H9 (cell line): ENCODE measurements around the gene VDAC1. TPM values are rescaled to one million over a fixed set of nuclear protein-coding genes. Genes with fewer than 3 reads are reported as not detected.

Experiments used
- DNase-seq: peaks from one replicate; pipeline ENCODE4 v3.0.0-alpha.2; 2017
- H2AFZ ChIP-seq: one replicate; pipeline ENCODE4 v1.6.1; 2013; ENCODE audit warnings: mild to moderate bottlenecking, low read length, control low read depth, moderate library complexity
- H2AK5ac ChIP-seq: 2 replicates; pipeline ENCODE4 v1.6.1; 2013; ENCODE audit warnings: low read length, control low read depth, mixed read lengths; ENCODE audit not compliant: insufficient read length
- H2BK120ac ChIP-seq: one replicate; pipeline ENCODE4 v1.6.1; 2013; ENCODE audit warnings: low read depth, mild to moderate bottlenecking, low read length, control low read depth, inconsistent platforms; ENCODE audit not compliant: poor library complexity, severe bottlenecking
- H2BK12ac ChIP-seq: 2 replicates; pipeline ENCODE4 v1.6.1; 2013; ENCODE audit warnings: low read length, control low read depth, mixed read lengths, low read depth; ENCODE audit not compliant: insufficient read length
- H2BK15ac ChIP-seq: 2 replicates; pipeline ENCODE4 v1.6.1; 2013; ENCODE audit warnings: low read depth, low read length, control low read depth
- H2BK20ac ChIP-seq: one replicate; pipeline ENCODE4 v1.6.1; 2013; ENCODE audit warnings: low read depth, mild to moderate bottlenecking, low read length, control low read depth, inconsistent platforms; ENCODE audit not compliant: poor library complexity, severe bottlenecking
- H2BK5ac ChIP-seq: 2 replicates; pipeline ENCODE4 v1.6.1; 2013; ENCODE audit warnings: low read length, control low read depth, mixed read lengths; ENCODE audit not compliant: insufficient read length
- H3K14ac ChIP-seq: 2 replicates; pipeline ENCODE4 v1.6.1; 2013; ENCODE audit warnings: low read length, control low read depth; ENCODE audit not compliant: insufficient read depth
- H3K18ac ChIP-seq: 2 replicates; pipeline ENCODE4 v1.6.1; 2013; ENCODE audit warnings: low read depth, mild to moderate bottlenecking, mixed read lengths, low read length, control low read depth; ENCODE audit not compliant: insufficient read length
- H3K23ac ChIP-seq: 2 replicates; pipeline ENCODE4 v1.6.1; 2013; ENCODE audit warnings: low read length, control low read depth, mixed read lengths, low read depth; ENCODE audit not compliant: insufficient read length
- H3K23me2 ChIP-seq: 2 replicates; pipeline ENCODE4 v1.6.1; 2013; ENCODE audit warnings: low read depth, mild to moderate bottlenecking, mixed read lengths, low read length, control low read depth; ENCODE audit not compliant: insufficient read length, poor library complexity, severe bottlenecking
- H3K27ac ChIP-seq: 2 replicates; pipeline ENCODE4 v1.5.1; 2013; ENCODE audit warnings: low read length, control low read depth, mixed read lengths, low read depth; ENCODE audit not compliant: insufficient read length
- H3K27me3 ChIP-seq: 2 replicates; pipeline ENCODE4 v1.6.1; 2013; ENCODE audit warnings: low read length, control low read depth, inconsistent platforms; ENCODE audit not compliant: insufficient read depth
- H3K4ac ChIP-seq: 2 replicates; pipeline ENCODE4 v1.6.1; 2013; ENCODE audit warnings: low read depth, mild to moderate bottlenecking, control low read depth, inconsistent platforms, low read length, moderate library complexity
- H3K4me1 ChIP-seq: 2 replicates; pipeline ENCODE4 v1.6.1; 2013; ENCODE audit warnings: low read length, control low read depth, inconsistent platforms; ENCODE audit not compliant: insufficient read depth
- H3K4me2 ChIP-seq: 2 replicates; pipeline ENCODE4 v1.6.1; 2013; ENCODE audit warnings: low read length, control low read depth, mixed read lengths; ENCODE audit not compliant: insufficient read length, insufficient read depth
- H3K56ac ChIP-seq: 2 replicates; pipeline ENCODE4 v1.6.1; 2013; ENCODE audit warnings: low read depth, mild to moderate bottlenecking, mixed read lengths, low read length, control low read depth; ENCODE audit not compliant: insufficient read length
- H3K79me1 ChIP-seq: 2 replicates; pipeline ENCODE4 v1.6.1; 2013; ENCODE audit warnings: low read depth, mild to moderate bottlenecking, moderate library complexity, low read length, control low read depth, inconsistent platforms; ENCODE audit not compliant: insufficient read depth, poor library complexity, severe bottlenecking
- H3K79me2 ChIP-seq: 2 replicates; pipeline ENCODE4 v1.6.1; 2013; ENCODE audit warnings: low read length, control low read depth, inconsistent platforms; ENCODE audit not compliant: insufficient read depth
- H3K9ac ChIP-seq: 2 replicates; pipeline ENCODE4 v1.6.1; 2013; ENCODE audit warnings: low read length, control low read depth, mixed read lengths; ENCODE audit not compliant: insufficient read length; ENCODE audit errors: extremely low read depth
- H3K9me3 ChIP-seq: one replicate; pipeline ENCODE4 v1.6.1; 2013; ENCODE audit warnings: low read depth, low read length, inconsistent platforms; ENCODE audit not compliant: control insufficient read depth
- H3T11ph ChIP-seq: one replicate; pipeline ENCODE4 v1.6.1; 2013; ENCODE audit warnings: mild to moderate bottlenecking, low read length, control low read depth, inconsistent platforms
- H4K20me1 ChIP-seq: one replicate; pipeline ENCODE4 v1.6.1; 2013; ENCODE audit not compliant: control insufficient read depth, insufficient read length, insufficient read depth
- H4K5ac ChIP-seq: 2 replicates; pipeline ENCODE4 v1.6.1; 2013; ENCODE audit warnings: low read depth, mild to moderate bottlenecking, mixed read lengths, low read length, control low read depth; ENCODE audit not compliant: insufficient read length
- H4K8ac ChIP-seq: replicated peaks from 2 replicates; pipeline ENCODE4 v1.6.1; 2013; ENCODE audit warnings: low read length, control low read depth, mixed read lengths, low read depth; ENCODE audit not compliant: insufficient read length
- H4K91ac ChIP-seq: 2 replicates; pipeline ENCODE4 v1.6.1; 2013; ENCODE audit warnings: low read depth, mild to moderate bottlenecking, moderate library complexity, mixed read lengths, low read length, control low read depth; ENCODE audit not compliant: insufficient read length
- H3K27ac Mint-ChIP-seq, 3 experiments: 2 replicates in 2 of 3; 3 replicates in 1 of 3; pipeline ENCODE4 v1.8.0; 2020 to 2021; ENCODE audit warnings: mixed read lengths in 3 of 3, mild to moderate bottlenecking in 1 of 3, moderate library complexity in 1 of 3
- H3K27me3 Mint-ChIP-seq: 2 replicates; pipeline ENCODE4 v1.8.0; 2021; ENCODE audit warnings: low read depth, mild to moderate bottlenecking, moderate library complexity, mixed read lengths
- H3K36me3 Mint-ChIP-seq, 3 experiments: 2 replicates in 2 of 3; 3 replicates in 1 of 3; pipeline ENCODE4 v1.8.0; 2020 to 2021; ENCODE audit warnings: low read depth in 3 of 3, mixed read lengths in 3 of 3; ENCODE audit not compliant: insufficient read depth in 1 of 3
- H3K4me1 Mint-ChIP-seq, 2 experiments: 2 replicates each; pipeline ENCODE4 v1.8.0; 2020; ENCODE audit warnings: mixed read lengths in 2 of 2
- H3K4me3 Mint-ChIP-seq, 2 experiments: 2 replicates in 1 of 2; 3 replicates in 1 of 2; pipeline ENCODE4 v1.8.0; 2020 to 2021; ENCODE audit warnings: mild to moderate bottlenecking in 2 of 2, mixed read lengths in 2 of 2, moderate library complexity in 1 of 2
- H3K9me3 Mint-ChIP-seq, 2 experiments: 2 replicates in 1 of 2; 3 replicates in 1 of 2; pipeline ENCODE4 v1.8.0; 2020; ENCODE audit warnings: mild to moderate bottlenecking in 2 of 2, mixed read lengths in 2 of 2, moderate library complexity in 1 of 2
- CTCF ChIP-seq: fragments of 200-600 bp; sonication (generic); conservative IDR thresholded peaks from 3 replicates; pipeline ENCODE4 v1.8.0; 2021; ENCODE audit warnings: antibody characterized with exemption, mild to moderate bottlenecking
- whole genome bisulfite sequencing: extraction: QIAGEN DNeasy Blood & Tissue Kit; methylation state at CpG from one replicate; pipeline ENCODE4 v1.1.7; 2013; ENCODE audit warnings: missing lambda C conversion rate, low lambda C conversion rate, mixed read lengths; ENCODE audit not compliant: insufficient read length; ENCODE audit errors: extremely low coverage; 5-methylcytosine and 5-hydroxymethylcytosine counted together
- total RNA-seq: library from RNA; stranded (reverse); gene quantifications from 2 replicates; pipeline ENCODE4 v1.2.1, GENCODE V29; 2021

VDAC1 gene
- total RNA-seq, 1 experiment from 2014 or later, result 208 TPM

GRCh38 chr5:133995341-133995740, 9.4 kb downstream of the VDAC1 start:
- Histone ChIP-seq H3K27me3 (no peaks in the 10 kb centered on the region), H3K23ac (no peak overlapping the region), H2BK20ac (no peak overlapping the region), H2BK120ac (no peak overlapping the region), H2AFZ (no peak overlapping the region), H3K9me3 (no peaks in the 10 kb centered on the region), H4K20me1 (peaks cover 5% of the 10 kb centered on the region), H4K8ac (no peak overlapping the region), H3K79me2 (peaks cover 67% of the 10 kb centered on the region), H3K9ac (no peak overlapping the region), H2AK5ac (no peak overlapping the region), H4K91ac (no peak overlapping the region), H3K4me2 (no peak overlapping the region), H3K18ac (no peak overlapping the region), H3T11ph (no peak overlapping the region), H3K27ac (no peak overlapping the region), H2BK15ac (no peak overlapping the region), H4K5ac (no peak overlapping the region), H3K4ac (no peak overlapping the region), H3K14ac (no peak overlapping the region), H2BK12ac (no peak overlapping the region), H3K4me1 (peaks cover 6% of the 10 kb centered on the region; the same call in 1 of the 2 replicates), H3K79me1 (peaks cover 16% of the 10 kb centered on the region), H3K23me2 (no peaks in the 10 kb centered on the region), H3K56ac (no peak overlapping the region), H2BK5ac (no peak overlapping the region)
- no peak for DNase-seq
- peak overlapping the region in 1 of 2 experiments; percentile 1; a peak in 1 of 5 replicates for H3K4me3 Mint-ChIP-seq
- peaks cover 2 to 12% (median 12%) of the 10 kb centered on the region in 3 experiments; a peak in 6 of 7 replicates for H3K36me3 Mint-ChIP-seq
- peak overlapping the region; percentile 33 to 82 (median 37); a peak in 6 of 7 replicates for H3K27ac Mint-ChIP-seq
- no peak for TF ChIP-seq CTCF
- H3K9me3 Mint-ChIP-seq, result no peaks in the 10 kb centered on the region; a peak in 1 of 5 replicates
- H3K27me3 Mint-ChIP-seq, result no peaks in the 10 kb centered on the region
- WGBS, result no CpG with 5 or more reads among the region's 8 CpGs
- peaks cover 35 to 38% of the 10 kb centered on the region in 2 experiments for H3K4me1 Mint-ChIP-seq
